Liver (tissue), 2 donors: ENCODE results near the gene BACH2.

Source experiments
- YY1 ChIP-seq: IDR thresholded peaks from 2 replicates; pipeline ENCODE4 v1.6.1; 2016; ENCODE audit warnings: antibody characterized with exemption, mild to moderate bottlenecking
- TF ChIP-seq, protein P1 (sequence below): fragments of 150-350 bp; IDR thresholded peaks from 2 replicates; pipeline ENCODE4 v1.5.1; 2017; ENCODE audit warnings: improper control_type of control experiment, low read depth, low read length; ENCODE audit not compliant: missing input control
- TF ChIP-seq, protein P2 (sequence below): IDR thresholded peaks from 2 replicates; pipeline ENCODE4 v1.6.1; 2016; ENCODE audit warnings: antibody characterized with exemption
- donor health status: healthy.

DNA sequence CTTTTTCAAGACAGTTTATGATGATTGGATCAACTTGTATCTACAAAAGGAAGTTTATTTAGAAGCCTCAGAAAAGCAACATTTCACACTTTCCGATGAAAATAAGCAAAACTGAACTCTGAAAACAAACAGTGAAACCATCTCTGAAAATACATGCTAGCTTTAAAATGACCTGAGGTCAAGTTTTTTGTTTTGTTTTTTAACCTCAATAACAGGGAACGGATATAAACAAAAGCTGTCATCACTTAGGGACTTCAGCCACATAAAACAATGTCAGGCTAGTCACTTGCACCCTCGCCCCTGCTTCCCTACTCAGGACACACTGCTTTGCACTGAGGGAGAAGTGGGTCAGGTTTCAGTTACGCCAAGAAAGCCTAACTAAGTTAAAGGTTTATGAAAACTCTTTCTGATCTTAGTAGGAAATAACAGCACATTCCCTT lies 11.6 kb downstream of the BACH2 start:
- TF ChIP-seq, protein P1, sequence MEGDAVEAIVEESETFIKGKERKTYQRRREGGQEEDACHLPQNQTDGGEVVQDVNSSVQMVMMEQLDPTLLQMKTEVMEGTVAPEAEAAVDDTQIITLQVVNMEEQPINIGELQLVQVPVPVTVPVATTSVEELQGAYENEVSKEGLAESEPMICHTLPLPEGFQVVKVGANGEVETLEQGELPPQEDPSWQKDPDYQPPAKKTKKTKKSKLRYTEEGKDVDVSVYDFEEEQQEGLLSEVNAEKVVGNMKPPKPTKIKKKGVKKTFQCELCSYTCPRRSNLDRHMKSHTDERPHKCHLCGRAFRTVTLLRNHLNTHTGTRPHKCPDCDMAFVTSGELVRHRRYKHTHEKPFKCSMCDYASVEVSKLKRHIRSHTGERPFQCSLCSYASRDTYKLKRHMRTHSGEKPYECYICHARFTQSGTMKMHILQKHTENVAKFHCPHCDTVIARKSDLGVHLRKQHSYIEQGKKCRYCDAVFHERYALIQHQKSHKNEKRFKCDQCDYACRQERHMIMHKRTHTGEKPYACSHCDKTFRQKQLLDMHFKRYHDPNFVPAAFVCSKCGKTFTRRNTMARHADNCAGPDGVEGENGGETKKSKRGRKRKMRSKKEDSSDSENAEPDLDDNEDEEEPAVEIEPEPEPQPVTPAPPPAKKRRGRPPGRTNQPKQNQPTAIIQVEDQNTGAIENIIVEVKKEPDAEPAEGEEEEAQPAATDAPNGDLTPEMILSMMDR: no peak
- TF ChIP-seq, protein P2, sequence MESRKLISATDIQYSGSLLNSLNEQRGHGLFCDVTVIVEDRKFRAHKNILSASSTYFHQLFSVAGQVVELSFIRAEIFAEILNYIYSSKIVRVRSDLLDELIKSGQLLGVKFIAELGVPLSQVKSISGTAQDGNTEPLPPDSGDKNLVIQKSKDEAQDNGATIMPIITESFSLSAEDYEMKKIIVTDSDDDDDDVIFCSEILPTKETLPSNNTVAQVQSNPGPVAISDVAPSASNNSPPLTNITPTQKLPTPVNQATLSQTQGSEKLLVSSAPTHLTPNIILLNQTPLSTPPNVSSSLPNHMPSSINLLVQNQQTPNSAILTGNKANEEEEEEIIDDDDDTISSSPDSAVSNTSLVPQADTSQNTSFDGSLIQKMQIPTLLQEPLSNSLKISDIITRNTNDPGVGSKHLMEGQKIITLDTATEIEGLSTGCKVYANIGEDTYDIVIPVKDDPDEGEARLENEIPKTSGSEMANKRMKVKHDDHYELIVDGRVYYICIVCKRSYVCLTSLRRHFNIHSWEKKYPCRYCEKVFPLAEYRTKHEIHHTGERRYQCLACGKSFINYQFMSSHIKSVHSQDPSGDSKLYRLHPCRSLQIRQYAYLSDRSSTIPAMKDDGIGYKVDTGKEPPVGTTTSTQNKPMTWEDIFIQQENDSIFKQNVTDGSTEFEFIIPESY: no peak
- TF ChIP-seq YY1: no peak
